C1 segment of cervical spinal cord (tissue), 14 donors: ENCODE results near the gene FAM241A.
"Not testable (repeated sequence)": the region's sequence is repeated elsewhere in the genome, so short reads cannot be mapped to it uniquely, and the experiment has no call there.

Experiments
- DNase-seq, 14 donors: peaks; one replicate each; lab custom pipeline; 2025; lab: John Stamatoyannopoulos, UW

The FAM241A gene

DNA sequence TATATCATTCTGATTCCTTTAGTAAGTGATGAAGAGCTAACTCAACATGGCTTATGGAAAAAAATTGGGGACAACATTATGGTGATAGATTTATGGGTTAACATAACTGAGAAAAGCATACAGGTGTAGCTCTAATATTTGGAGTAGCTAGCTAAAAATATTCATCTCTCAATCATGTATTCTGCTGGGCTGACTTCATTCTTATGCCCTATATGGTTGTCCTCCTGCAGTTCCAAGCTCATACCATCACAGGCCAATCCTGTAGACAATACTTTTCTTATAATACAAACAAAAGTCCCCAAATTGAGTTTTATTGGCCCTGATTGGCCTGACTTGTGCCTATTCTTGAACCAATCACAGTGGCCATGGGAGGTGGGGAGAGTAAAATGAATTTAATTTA is 6.7 kb upstream of the FAM241A start:
- no peak for DNase-seq

DNA sequence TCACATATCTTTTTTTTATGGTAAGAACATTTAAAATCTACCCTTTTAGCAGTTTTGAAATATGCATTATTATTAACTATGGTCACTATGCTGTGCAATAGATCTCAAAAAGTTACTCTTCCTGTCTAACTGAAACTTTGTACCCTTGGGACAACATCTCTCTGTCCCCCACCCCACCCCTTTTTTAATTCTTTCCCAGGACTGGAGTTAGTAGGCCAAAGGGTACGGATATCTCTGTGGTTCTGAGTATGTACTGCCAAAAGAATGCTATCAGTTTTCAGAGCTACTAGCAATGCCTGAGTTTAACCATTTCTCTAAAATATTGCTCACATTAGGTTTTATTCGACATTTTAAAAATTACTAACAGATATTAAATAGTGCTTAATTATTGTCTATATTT is 4.7 kb upstream of the FAM241A start:
- DNase-seq: no peak

DNA sequence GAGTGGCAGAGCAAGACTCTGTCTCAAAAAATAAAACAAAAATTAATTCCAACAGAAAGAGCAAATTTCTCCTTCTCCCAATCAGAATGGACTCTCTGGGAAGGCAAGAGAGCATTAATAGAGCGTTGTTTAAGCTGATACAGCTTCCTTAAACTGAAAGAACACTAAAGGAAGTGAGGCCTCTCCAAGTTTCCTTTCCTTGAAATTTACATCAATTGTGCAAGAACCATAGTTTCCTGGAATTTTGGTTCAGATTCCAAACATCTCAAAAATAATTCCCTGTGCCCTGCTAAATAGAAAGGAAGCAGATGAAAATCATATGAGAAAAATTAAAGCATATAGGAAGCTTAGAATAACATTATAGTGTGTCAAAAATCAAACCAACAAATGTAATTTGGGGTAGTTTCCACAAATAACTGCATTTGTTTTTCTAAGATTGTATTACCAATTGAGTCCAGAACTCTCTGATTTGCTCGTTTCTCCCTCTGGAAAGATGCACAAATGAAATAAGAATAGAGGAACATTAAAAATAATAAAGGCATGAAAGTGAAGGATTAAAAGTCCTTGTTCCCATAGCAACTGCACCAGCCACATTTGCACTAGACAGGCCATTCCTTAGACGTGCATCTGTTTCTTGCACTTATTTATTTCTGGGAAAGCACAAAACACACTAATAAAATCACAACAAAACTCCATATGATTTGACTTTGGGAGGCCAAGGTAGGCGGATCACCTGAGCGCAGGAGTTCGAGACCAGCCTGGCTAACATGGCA is 3.7 kb upstream of the FAM241A start:
- no peak for DNase-seq

DNA sequence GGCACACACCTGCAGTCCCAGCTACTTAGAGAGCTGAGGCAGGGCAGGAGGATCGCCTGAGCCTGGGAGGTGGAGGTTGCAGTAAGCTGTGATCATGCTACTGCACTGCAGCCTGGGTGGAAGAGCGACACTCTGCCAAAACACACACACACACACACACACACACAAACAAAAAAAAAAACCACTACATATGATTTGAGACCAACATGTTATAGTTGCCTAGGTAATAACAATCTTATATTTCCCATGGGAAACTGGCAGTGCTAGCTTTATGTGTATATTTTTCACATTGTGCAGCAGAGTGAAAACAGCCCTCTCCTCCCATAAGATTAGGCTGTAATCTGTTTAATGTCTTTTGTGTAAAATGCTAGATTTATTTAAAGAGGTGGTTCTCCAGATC is 3.1 kb upstream of the FAM241A start:
- DNase-seq: no peak

DNA sequence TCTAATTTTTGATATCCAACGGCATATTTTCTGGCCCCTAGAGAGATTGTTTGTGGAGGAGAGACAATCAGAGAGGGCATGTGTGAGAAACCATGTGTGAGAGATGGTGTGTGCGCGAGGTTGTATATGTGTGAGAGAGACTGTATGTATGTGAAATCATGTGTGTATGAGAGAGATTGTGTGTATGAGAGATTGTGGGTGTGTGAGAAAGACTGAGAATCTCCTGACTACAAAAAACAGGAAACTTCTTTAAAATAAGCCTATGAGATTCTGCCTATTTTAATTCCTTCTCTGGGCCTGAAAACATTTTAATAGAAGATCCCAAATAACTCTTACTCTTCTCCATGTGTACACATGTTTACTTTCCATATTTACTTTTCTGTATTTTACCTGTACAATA is 1.5 kb upstream of the FAM241A start:
- DNase-seq: no peak

DNA sequence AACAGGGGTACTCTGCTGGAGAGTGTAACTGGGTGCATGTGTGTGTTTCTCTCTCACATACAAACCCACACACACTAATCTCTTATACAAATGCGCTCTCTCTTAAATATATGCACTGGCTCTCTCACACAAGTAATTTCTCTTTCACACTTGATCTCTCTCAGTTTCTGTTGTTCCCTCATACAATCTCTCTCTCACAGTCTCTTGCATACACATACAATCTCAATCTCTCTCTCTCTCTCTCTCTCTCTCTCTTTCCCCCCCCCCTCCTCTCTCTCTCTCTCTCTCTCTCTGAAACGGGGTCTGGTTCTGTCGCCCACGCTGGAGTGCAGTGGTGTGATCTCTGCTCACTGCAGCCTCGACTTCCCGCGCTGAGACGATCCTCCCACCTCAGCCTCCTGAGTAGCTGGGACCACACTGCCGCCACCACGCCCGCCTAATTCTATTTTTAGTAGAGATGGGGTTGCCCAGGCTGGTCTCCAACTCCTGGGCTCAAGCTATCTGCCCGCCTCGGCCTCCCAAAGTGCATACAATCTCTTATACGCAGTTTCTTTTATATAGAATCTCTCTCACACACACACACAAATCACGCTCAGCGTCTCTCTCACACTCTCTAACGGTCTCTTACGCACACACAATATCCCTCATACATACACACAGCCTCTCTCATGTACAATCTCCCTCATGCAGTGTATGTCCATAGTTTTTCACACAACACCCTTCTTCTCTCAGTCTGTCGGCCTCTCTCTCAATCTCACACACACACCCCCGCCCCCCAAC is 518 bp upstream of the FAM241A start:
- no peak for DNase-seq

DNA sequence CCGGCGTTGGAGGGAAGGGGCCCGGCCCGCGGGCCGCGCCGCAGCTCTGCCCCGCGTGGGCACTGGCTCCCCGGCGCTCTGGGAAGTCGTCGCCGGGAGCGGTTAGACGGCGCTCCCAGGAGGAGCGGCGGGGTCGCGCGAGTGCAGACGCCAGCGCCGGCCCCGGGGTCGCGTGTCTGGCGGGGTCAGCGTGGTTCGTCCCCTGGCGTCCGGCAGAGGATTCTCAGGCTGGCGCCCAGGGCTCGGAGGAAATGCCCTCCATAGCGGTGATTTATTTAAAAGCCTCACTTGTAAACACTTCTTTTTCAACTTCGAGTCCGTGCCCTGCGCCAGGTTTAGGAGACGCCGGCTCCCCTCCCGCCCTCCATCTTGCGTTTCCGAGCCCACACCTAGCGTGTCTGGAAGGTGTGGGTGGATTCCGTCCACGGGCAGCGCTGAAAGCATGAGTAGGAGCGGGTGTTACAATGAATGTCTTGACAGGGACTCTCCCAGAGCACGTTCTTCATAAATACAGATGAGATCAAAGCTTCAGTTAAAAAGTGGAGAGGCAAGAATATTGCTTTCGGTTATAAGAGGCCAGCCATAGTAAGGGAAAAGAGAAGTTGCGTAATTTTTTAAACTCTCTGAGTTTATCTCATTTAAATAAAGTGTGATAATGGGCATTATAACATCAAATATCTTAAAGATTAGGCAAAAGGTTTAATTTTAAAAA is 692 bp downstream of the FAM241A start:
- DNase-seq: peak in 12 of 14 donors; percentile 2 to 51 (median 23)

DNA sequence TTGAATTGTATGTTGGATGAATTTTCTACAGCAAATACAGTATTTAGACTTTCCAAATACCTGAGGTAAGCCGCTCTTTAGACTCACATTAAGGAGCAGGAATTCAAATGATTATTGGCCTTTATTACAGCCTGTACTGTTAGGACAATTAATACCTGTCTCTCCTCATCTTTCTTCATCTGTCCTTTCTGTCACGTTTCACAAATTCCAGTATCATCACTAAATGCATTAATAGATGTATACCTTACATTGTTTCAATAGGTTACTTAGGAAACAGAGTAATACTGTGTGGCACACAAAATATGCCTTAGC is 1.2 kb downstream of the FAM241A start:
- no peak for DNase-seq

DNA sequence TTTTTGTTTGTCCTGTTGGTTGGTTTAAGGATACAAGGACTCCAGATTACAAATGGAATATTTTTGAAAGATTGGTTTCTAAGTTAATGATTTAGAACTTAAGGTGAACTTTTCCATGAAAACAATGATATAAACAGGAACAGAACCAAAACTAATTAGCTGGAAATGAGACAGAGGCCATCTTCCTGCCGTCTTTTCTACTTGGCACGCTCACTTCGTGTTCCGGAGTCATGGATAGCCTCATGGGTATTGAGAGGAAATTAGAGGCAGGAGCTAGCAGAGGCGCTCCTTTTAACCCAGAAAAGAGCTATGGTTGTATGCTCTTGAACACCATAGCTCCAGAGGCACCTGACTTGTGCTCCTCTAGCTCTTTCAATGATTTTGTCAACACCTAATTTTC is 2.4 kb downstream of the FAM241A start:
- peak in 3 of 14 donors; percentile 1 to 14 (median 1) for DNase-seq

DNA sequence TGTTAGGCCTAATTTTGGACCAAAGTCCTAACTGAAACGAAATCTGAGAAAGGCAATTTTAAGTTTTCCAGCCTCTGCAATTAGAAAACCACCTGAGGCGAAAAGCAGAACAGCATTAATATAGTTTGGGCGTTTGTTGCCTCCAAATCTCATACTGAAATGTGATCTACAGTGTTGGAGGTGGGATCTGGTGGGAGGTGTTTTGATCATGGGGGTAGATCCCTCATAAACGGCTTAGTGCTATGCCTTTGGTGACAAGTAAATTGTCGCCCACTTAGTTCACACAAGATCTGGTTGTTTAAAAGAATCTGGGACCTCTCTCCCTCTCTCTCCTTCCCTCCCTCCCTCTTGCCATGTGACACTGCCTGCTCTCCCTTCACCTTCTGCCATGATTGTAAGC is 5.7 kb downstream of the FAM241A start:
- DNase-seq: no peak

DNA sequence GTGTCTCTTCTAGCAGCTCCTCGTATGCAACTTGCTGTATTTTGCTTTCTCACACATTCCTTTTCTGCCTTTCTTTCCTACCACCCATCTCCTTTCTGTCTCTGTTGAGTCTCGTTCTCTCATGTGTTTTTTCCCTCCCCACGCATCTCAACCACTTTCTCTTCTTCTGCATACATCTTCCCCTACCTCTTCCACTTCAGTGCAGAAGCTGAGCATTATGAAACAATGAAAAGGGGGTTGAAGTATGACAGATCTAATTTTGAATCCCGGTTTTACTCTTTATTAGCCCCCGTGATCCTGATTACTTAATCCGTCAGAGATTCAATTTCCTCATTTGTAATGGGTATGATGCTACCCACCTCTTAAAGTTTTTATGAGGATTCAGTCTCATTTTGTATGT is 7.3 kb downstream of the FAM241A start:
- DNase-seq: no peak

DNA sequence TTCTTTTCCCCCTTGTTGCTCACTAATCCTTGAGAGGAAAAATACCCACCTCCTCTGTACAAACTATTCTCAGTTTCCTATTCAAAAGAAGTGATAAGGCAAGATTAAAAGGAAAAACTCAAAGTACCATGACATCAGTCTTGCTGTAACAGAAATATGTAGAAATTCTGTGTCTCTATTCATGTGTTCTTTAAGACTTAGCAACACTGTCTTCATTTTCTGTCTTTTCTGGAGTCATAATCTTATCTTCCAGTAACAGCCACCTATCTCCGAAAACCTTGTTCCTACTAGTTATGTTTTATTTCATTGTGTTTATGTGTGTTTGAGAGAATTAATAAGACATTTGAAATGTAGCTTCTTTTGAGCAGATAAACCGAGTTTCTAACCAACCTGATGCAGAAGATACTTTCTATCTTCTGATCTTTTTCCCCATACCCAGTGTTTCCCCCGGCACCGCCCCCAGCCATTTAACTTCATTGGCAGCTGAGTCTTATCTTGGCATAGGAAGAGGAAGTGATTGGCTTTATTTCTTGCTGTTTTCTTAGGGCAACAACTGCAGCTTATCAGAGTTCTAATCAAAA is 8.0 kb downstream of the FAM241A start:
- no peak for DNase-seq

DNA sequence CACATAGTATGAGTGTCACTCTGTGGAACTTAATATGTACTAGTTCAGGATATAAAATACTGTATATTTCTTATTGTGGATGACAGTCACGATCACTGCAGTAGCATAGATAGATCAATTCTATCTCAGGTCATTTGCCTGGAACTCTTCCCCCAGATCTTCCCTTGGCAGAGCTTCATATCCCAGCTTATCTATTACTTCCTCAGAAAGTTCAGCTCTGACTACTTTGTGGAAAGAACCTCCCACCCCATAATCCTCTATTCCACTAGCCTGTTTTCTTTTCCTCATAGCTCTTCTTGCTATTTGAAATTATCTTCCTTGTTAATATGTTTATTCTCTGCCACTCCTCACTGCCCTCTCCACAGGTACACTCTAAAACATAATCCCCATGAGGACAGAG is 10.9 kb downstream of the FAM241A start:
- DNase-seq: no peak

DNA sequence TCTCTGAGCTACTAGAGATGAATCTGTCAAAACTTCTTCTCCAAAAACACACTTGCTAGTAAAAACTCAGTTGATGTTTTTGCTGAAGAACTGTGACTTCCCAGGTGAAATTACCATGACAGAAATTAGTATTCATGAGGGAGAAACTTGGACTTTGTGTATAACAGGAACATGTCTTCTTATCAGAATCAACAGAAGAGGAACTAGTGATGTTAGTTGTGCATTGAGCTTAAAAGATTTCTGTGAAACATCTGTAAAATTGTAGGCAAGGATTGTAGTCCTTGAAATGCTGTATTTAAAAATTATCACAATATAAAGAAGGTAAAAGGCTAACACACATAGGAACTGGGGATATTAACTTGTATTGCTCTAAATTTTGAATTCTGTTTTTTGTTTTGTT is 11.3 kb downstream of the FAM241A start:
- DNase-seq: no peak

DNA sequence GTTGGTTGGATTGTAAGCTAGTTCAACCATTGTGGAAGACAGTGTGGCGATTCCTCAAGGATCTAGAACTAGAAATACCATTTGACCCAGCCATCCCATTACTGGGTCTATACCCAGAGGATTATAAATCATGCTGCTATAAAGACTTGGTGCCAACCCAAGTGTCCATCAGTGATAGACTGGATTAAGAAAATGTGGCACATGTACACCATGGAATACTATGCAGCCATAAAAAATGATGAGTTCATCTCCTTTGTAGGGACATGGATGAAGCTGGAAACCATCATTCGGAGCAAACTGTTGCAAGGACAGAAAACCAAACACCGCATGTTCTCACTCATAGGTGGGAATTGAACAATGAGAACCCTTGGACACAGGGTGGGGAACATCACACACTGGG is 18.5 kb downstream of the FAM241A start:
- DNase-seq: not testable (repeated sequence)

DNA sequence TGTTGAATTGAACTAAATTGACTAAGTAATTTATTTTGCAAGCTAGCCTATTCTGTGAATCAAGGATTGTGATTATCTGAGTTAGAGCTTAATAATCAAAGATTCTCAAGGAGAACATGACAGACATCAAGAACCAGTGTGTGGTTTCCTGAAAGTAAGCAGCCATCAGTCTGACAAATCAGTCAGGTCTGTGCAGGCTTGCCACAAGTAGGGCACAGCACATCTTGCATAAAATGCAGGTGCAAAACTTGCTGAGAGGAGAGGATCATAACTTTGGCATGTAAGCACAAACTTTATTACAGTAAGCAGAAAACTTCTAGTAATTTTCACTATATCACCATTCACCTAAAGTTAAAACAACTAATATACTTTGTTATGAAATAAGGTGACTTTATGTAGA is 22.5 kb downstream of the FAM241A start:
- no peak for DNase-seq

DNA sequence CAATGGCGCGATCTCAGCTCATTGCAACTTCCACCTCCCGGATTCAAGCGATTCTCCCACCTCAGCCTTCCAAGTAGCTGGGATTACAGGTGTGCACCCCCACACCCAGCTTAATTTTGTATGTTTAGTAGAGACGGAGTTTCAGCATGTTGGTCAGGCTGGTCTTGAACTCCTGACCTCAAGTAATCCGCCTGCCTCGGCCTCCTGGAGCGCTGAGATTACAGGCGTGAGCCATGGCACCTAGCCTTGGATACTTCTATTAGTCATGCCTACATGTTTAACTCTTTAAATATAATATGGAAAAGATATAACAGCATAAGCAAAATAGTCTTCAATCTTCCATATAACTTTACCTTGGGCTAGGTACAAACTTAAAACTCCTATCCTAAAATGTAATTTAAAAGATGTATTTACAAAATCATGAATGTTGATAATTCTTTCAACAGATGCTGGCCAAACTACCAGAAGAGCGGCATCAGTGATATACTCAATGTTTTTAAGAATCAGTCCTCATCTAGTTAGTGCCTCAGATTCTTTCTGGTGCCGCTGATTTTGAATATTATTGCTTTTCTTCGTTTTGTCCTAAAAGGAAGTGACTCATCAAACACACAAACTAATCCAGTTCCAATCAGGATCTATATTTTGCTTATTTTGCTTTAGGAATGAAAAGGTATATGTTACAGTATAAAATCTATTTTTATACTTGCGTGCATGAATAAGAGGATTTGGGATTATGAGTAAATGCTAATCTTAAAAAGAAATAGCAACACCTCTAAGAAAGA is 23.7 kb downstream of the FAM241A start:
- DNase-seq: no peak

DNA sequence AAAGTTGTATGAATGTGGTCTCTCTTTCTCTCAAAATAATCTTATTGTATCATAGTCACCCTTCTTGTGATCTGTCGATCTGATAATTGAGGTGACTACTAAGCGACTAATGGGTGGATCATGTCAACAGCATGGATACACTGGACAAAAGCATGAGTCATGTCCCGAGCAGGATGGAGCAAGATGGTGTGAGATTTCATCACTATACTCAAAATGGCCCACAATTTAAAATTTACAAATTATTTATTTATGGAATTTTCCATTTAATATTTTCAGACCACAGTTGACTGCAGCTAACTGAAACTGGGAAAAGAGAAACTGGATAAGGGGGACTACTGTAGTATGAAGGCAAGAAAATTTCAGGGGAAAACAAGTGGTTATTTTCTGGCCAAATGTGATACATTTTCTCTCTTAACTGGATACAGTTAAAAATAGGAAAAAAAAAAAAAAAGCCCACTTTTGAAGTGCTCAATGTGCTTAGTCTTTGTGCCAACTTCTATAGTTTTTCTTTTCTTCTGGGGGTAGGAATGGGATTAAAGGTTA is 25.3 kb downstream of the FAM241A start:
- no peak for DNase-seq

DNA sequence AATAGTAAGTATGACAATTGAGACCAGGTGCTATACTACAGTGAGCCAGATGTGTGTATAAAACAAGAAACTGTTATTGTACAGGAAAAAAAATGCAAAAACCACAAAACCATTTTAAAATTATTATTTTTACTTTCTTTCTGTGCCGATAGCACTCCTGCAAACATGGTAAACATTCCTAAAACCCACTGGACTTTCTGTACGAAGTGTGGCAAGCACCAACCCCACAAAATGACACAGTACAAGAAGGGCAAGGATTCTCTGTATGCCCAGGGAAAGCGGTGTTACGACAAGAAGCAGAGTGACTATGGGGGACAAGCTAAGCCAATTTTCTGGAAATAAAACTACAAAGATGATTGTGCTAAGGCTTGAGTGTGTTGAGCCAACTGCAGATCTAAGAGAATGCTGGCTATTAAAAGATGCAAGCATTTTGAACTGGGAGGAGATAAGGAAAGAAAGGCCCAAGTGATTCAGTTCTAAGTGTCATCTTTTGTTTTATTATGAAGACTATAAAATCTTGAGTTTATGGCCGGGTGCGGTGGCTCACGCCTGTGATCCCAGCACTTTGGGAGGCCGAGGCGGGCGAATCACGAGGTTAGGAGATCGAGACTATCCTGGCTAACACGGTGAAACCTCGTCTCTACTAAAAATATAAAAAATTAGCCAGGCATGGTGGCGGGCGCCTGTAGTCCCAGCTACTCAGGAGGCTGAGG is 26.0 kb downstream of the FAM241A start:
- not testable (repeated sequence) for DNase-seq

DNA sequence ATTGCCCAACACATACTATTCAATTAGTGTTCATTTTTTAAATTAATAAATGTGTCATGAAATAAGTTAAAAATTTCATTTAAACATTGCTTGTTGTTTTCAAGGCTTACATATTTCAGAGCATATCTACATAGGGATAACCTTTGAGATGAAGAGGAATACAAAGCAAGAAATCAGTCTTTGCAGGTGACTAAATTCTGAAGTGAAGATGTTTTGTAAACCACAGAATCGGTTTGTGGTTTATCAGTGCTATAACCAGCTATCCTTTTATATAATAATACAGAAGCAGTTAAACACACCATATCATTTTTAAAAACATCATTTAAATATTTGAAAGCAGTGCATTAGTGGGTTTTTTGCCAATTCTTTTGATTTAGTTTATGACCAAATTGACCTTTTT is 26.9 kb downstream of the FAM241A start:
- no peak for DNase-seq
